NT2/D1 (cell line): ENCODE data around the gene FSD1.

ENCODE experiments used
- SUZ12 ChIP-seq: IDR thresholded peaks from 2 replicates; pipeline ENCODE4 v1.6.1; 2011; ENCODE audit not compliant: insufficient read length, insufficient read depth; ENCODE audit errors: extremely low read depth
- YY1 ChIP-seq: IDR thresholded peaks from 2 replicates; pipeline ENCODE4 v1.6.1; 2011; ENCODE audit not compliant: insufficient read length, insufficient read depth
- ZNF274 ChIP-seq: IDR thresholded peaks from 2 replicates; pipeline ENCODE4 v1.6.1; 2011; ENCODE audit warnings: mild to moderate bottlenecking, low read depth, low read length

DNA sequence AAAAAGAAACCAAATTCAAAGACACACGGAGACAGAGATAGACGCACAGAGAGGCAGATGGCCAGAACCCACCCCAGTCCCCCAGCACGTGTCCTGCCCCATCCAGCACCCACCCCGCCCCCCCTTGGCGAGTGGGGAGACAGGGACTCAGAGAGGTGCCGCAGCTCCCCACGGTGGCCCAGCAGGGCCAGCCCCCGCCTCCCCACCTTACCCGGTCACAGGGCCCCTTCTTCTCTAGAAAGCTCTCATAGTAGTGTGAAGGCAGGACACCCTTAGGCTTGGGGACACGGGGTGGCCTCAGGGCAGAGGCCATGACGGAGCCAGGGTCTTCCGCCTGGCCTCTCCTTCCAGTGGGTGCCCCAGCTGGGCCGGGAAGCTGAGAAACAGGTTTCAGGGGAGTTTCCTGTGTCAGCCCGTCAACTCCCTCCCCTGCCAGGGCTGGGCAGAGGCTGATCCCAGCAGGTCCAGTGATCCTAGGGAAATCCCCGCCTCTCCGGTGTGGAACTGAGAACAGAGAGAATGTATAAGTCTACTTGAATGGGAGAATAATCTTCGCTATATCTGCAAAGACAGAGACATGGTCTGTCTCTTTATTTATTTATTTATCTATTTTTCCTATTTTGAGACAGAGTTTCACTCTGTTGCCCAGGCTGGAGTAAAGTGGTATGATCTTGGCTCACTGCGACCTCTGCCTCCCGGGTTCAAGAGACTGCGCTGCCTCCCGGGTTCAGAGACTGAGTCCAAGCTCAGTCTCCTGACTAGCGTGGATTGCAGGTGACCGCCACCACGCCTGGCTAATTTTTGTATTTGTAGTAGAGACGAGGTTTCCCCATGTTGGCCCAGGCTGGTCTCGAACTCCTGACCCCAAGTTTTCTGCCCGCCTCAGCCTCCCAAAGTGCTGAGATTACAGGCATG is 34.3 kb downstream of the FSD1 start, which contains the start of gene STAP2:
- TF ChIP-seq YY1: no peak
- no peak for TF ChIP-seq ZNF274
- no peak for TF ChIP-seq SUZ12
